Stimulated activated naive B cell treated with anti-CD40 and anti-IgM and Interleukin-4, amounts not matched to agents 10 μg/mL and 1 μg/mL and 100 μg/mL, for 72 hours (primary cell): Measurements from ENCODE around the gene MGMT.

Source experiments
- ATAC-seq, 2 donors: fragments of 150-1000 bp; cut with Tn5 transposase; replicated peaks; 2 replicates each; pipeline ENCODE4 v1.10.0; 2021; ENCODE audit warnings: moderate library complexity in 1 of 2
- DNase-seq: peaks from one replicate; pipeline ENCODE4 v3.0.0; 2021
- H3K27ac Mint-ChIP-seq: one replicate; pipeline ENCODE4 v1.8.0; 2022; ENCODE audit warnings: mild to moderate bottlenecking, mixed read lengths
- H3K27me3 Mint-ChIP-seq, 2 donors: one replicate each; pipeline ENCODE4 v1.8.0; 2022; ENCODE audit warnings: mixed read lengths in 2 of 2
- H3K36me3 Mint-ChIP-seq, 2 donors: one replicate each; pipeline ENCODE4 v1.8.0; 2022; ENCODE audit warnings: mixed read lengths in 2 of 2, mild to moderate bottlenecking in 1 of 2
- H3K4me1 Mint-ChIP-seq, 2 donors: one replicate each; pipeline ENCODE4 v1.8.0; 2022; ENCODE audit warnings: mixed read lengths in 2 of 2, mild to moderate bottlenecking in 1 of 2
- H3K4me3 Mint-ChIP-seq, 2 donors: one replicate each; pipeline ENCODE4 v1.8.0; 2022; ENCODE audit warnings: mild to moderate bottlenecking in 2 of 2, mixed read lengths in 2 of 2, moderate library complexity in 1 of 2
- H3K9me3 Mint-ChIP-seq, 2 donors: one replicate each; pipeline ENCODE4 v1.8.0; 2022; ENCODE audit warnings: mixed read lengths in 2 of 2, mild to moderate bottlenecking in 1 of 2

MGMT gene

GRCh38 chr10:129785536-129785981 lies 318.5 kb downstream of the MGMT start:
- Mint-ChIP-seq H3K27me3 (no peaks in the 10 kb centered on the region), H3K4me3 (no peak overlapping the region), H3K27ac (no peak overlapping the region), H3K36me3 (peaks cover 7 to 9% of the 10 kb centered on the region in 2 donors), H3K4me1 (no peaks in the 10 kb centered on the region), H3K9me3 (peaks cover 9 to 11% of the 10 kb centered on the region in 2 donors)
- ATAC-seq (no peak), DNase-seq (no peak)

GRCh38 chr10:129786216-129786615 lies 319.2 kb downstream of the MGMT start:
- Mint-ChIP-seq H3K4me1 (no peaks in the 10 kb centered on the region), H3K4me3 (no peak overlapping the region), H3K27me3 (no peaks in the 10 kb centered on the region), H3K27ac (no peak overlapping the region), H3K36me3 (peaks cover 9% of the 10 kb centered on the region in 2 donors), H3K9me3 (peaks cover 9 to 14% of the 10 kb centered on the region in 2 donors)
- DNase-seq = no peak
- no peak for ATAC-seq

- Mint-ChIP-seq H3K4me1 (no peaks in the 10 kb centered on the region), H3K36me3 (peaks cover 9 to 10% of the 10 kb centered on the region in 2 donors), H3K4me3 (no peak overlapping the region), H3K27ac (no peak overlapping the region), H3K27me3 (no peaks in the 10 kb centered on the region), H3K9me3 (peaks cover 13 to 19% of the 10 kb centered on the region in 2 donors)
- no peak for ATAC-seq
- no peak for DNase-seq
These were observed 320.5 kb downstream of the MGMT start for GRCh38 chr10:129787557-129787956.

- H3K4me3 Mint-ChIP-seq = no peak overlapping the region
- H3K27me3 Mint-ChIP-seq = no peaks in the 10 kb centered on the region
- ATAC-seq = no peak
- H3K36me3 Mint-ChIP-seq = peaks cover 9 to 10% of the 10 kb centered on the region in 2 donors
- no peak for DNase-seq
- H3K4me1 Mint-ChIP-seq = no peaks in the 10 kb centered on the region
- H3K27ac Mint-ChIP-seq = no peak overlapping the region
- H3K9me3 Mint-ChIP-seq = peaks cover 18 to 19% of the 10 kb centered on the region in 2 donors
These were observed 321.2 kb downstream of the MGMT start for GRCh38 chr10:129788215-129788614.

GRCh38 chr10:129790715-129791446 lies 323.8 kb downstream of the MGMT start:
- ATAC-seq (no peak), DNase-seq (no peak)
- no peaks in the 10 kb centered on the region for H3K27me3 Mint-ChIP-seq
- H3K36me3 Mint-ChIP-seq = peaks cover 6 to 10% of the 10 kb centered on the region in 2 donors
- no peak overlapping the region for H3K4me3 Mint-ChIP-seq
- H3K9me3 Mint-ChIP-seq = peaks cover 18 to 20% of the 10 kb centered on the region in 2 donors
- H3K27ac Mint-ChIP-seq = no peak overlapping the region
- H3K4me1 Mint-ChIP-seq = no peaks in the 10 kb centered on the region

GRCh38 chr10:129792141-129792540 lies 325.1 kb downstream of the MGMT start:
- Mint-ChIP-seq H3K27ac (no peak overlapping the region), H3K4me3 (no peak overlapping the region), H3K9me3 (peaks cover 17 to 18% of the 10 kb centered on the region in 2 donors), H3K4me1 (no peaks in the 10 kb centered on the region), H3K36me3 (peaks cover 5 to 6% of the 10 kb centered on the region in 2 donors), H3K27me3 (peaks cover 0 to 4% of the 10 kb centered on the region in 2 donors)
- DNase-seq = no peak
- no peak for ATAC-seq

- H3K9me3 Mint-ChIP-seq = peaks cover 13% of the 10 kb centered on the region in 2 donors
These were observed 325.8 kb downstream of the MGMT start for GRCh38 chr10:129792864-129793263.

GRCh38 chr10:129793479-129793878 lies 326.4 kb downstream of the MGMT start:
- peaks cover 0 to 5% of the 10 kb centered on the region in 2 donors for H3K27me3 Mint-ChIP-seq
- no peaks in the 10 kb centered on the region for H3K4me1 Mint-ChIP-seq
- H3K27ac Mint-ChIP-seq = no peak overlapping the region
- peaks cover 13% of the 10 kb centered on the region in 2 donors for H3K9me3 Mint-ChIP-seq
- no peak for DNase-seq
- no peak for ATAC-seq
- H3K4me3 Mint-ChIP-seq = no peak overlapping the region
- H3K36me3 Mint-ChIP-seq = peaks cover 0 to 2% of the 10 kb centered on the region in 2 donors

More at GRCh38 chr10:129792864-129793263, 325.8 kb downstream of the MGMT start:
- Mint-ChIP-seq H3K36me3 (peaks cover 0 to 2% of the 10 kb centered on the region in 2 donors), H3K27ac (no peak overlapping the region), H3K4me3 (no peak overlapping the region), H3K4me1 (no peaks in the 10 kb centered on the region), H3K27me3 (peaks cover 0 to 5% of the 10 kb centered on the region in 2 donors)
- DNase-seq = no peak
- no peak for ATAC-seq

- Mint-ChIP-seq H3K27ac (no peak overlapping the region), H3K4me1 (no peaks in the 10 kb centered on the region), H3K27me3 (peaks cover 3 to 5% of the 10 kb centered on the region in 2 donors), H3K36me3 (peaks cover 0 to 2% of the 10 kb centered on the region in 2 donors), H3K4me3 (no peak overlapping the region), H3K9me3 (peaks cover 13% of the 10 kb centered on the region in 2 donors)
- DNase-seq = no peak
- no peak for ATAC-seq
These were observed 327.0 kb downstream of the MGMT start for GRCh38 chr10:129793996-129794395.

- Mint-ChIP-seq H3K4me3 (no peak overlapping the region), H3K4me1 (no peaks in the 10 kb centered on the region), H3K36me3 (no peaks in the 10 kb centered on the region), H3K27ac (no peak overlapping the region), H3K27me3 (peaks cover 5 to 8% of the 10 kb centered on the region in 2 donors), H3K9me3 (peaks cover 4 to 8% of the 10 kb centered on the region in 2 donors)
- ATAC-seq (no peak), DNase-seq (no peak)
These were observed 329.8 kb downstream of the MGMT start for GRCh38 chr10:129796710-129797420.

- H3K4me3 Mint-ChIP-seq = no peak overlapping the region
- H3K27ac Mint-ChIP-seq = no peak overlapping the region
- H3K4me1 Mint-ChIP-seq = no peaks in the 10 kb centered on the region
- peaks cover 0 to 5% of the 10 kb centered on the region in 2 donors for H3K36me3 Mint-ChIP-seq
- ATAC-seq (no peak), DNase-seq (no peak)
- peaks cover 13 to 22% of the 10 kb centered on the region in 2 donors for H3K9me3 Mint-ChIP-seq
- H3K27me3 Mint-ChIP-seq = peaks cover 5 to 13% of the 10 kb centered on the region in 2 donors
These were observed 332.9 kb downstream of the MGMT start for GRCh38 chr10:129799942-129800341.

- peaks cover 0 to 5% of the 10 kb centered on the region in 2 donors for H3K36me3 Mint-ChIP-seq
- no peaks in the 10 kb centered on the region for H3K4me1 Mint-ChIP-seq
- peaks cover 16 to 26% of the 10 kb centered on the region in 2 donors for H3K9me3 Mint-ChIP-seq
- ATAC-seq = no peak
- DNase-seq = no peak
- H3K4me3 Mint-ChIP-seq = no peak overlapping the region
- peaks cover 5 to 13% of the 10 kb centered on the region in 2 donors for H3K27me3 Mint-ChIP-seq
- H3K27ac Mint-ChIP-seq = no peak overlapping the region
These were observed 333.8 kb downstream of the MGMT start for GRCh38 chr10:129800796-129801340.

- Mint-ChIP-seq H3K4me3 (no peak overlapping the region), H3K4me1 (no peaks in the 10 kb centered on the region), H3K36me3 (peaks cover 6 to 12% of the 10 kb centered on the region in 2 donors), H3K9me3 (peaks cover 25 to 30% of the 10 kb centered on the region in 2 donors), H3K27ac (no peak overlapping the region), H3K27me3 (peaks cover 5% of the 10 kb centered on the region in 2 donors)
- DNase-seq (no peak), ATAC-seq (no peak)
These were observed 340.2 kb downstream of the MGMT start for GRCh38 chr10:129807211-129807610.
